GM23248 (cell line): ENCODE results near the gene CHN2.

ENCODE experiments used
- EZH2 ChIP-seq: fragments of 200-600 bp; sonication (generic); IDR thresholded peaks from 2 replicates; pipeline ENCODE4 v1.6.1; 2018; ENCODE audit warnings: antibody characterized with exemption, mild to moderate bottlenecking; ENCODE audit not compliant: insufficient read depth, poor library complexity, severe bottlenecking
- EZH2phosphoT487 ChIP-seq: fragments of 200-600 bp; sonication (generic); IDR thresholded peaks from 2 replicates; pipeline ENCODE4 v1.6.1; 2018; ENCODE audit warnings: antibody characterized with exemption, moderate library complexity, mild to moderate bottlenecking, low read depth; ENCODE audit not compliant: insufficient read depth

GRCh38 chr7:29391262-29391661 is 196.7 kb downstream of the CHN2 start:
- TF ChIP-seq EZH2 (no peak), EZH2phosphoT487 (no peak)
